CD4-positive, alpha-beta memory T cell (primary cell): ENCODE results near the gene STAT3. TPM values are rescaled to one million over a fixed set of nuclear protein-coding genes. Genes with fewer than 3 reads are reported as not detected.

Experiments
- CTCF ChIA-PET: fragments of 350-600 bp; sonication (Branson Sonifier 250); formaldehyde crosslinking; loops from one replicate; lab custom pipeline; 2021; ENCODE audit warnings: inconsistent platforms; ENCODE audit not compliant: partially characterized antibody; lab: Charles Lee
- POLR2A ChIA-PET: fragments of 350-600 bp; sonication (Branson Sonifier 250); formaldehyde crosslinking; loops from one replicate; lab custom pipeline; 2021; ENCODE audit not compliant: partially characterized antibody; lab: Charles Lee
- DNase-seq, 5 donors: peaks; one replicate each; pipeline versions ENCODE4 v3.0.0 to v3.0.0-alpha.2; 2020 to 2022; ENCODE audit warnings: mixed read lengths in 1 of 5
- H3K27ac ChIP-seq: one replicate; pipeline ENCODE4 v1.7.0; 2013; ENCODE audit warnings: low read depth, low read length
- H3K27me3 ChIP-seq: 2 replicates; pipeline ENCODE4 v1.7.0; 2013; ENCODE audit warnings: mild to moderate bottlenecking, low read length, moderate library complexity; ENCODE audit not compliant: insufficient read depth
- H3K36me3 ChIP-seq: 2 replicates; pipeline ENCODE4 v1.7.0; 2013; ENCODE audit warnings: mild to moderate bottlenecking, low read length, moderate library complexity; ENCODE audit not compliant: insufficient read depth
- H3K4me1 ChIP-seq: 2 replicates; pipeline ENCODE4 v1.7.0; 2013; ENCODE audit warnings: mild to moderate bottlenecking, low read length, moderate library complexity; ENCODE audit not compliant: insufficient read depth
- H3K4me3 ChIP-seq, 2 donors: one replicate each; pipeline ENCODE4 v1.7.0; 2013; ENCODE audit warnings: low read length in 2 of 2, mild to moderate bottlenecking in 1 of 2
- H3K9me3 ChIP-seq, 2 donors: one replicate each; pipeline ENCODE4 v1.7.0; 2013; ENCODE audit warnings: low read length in 2 of 2, control low read depth in 1 of 2; ENCODE audit not compliant: control insufficient read depth in 1 of 2
- H3K27ac Mint-ChIP-seq, 7 donors: one replicate each; pipeline ENCODE4 v1.8.0; 2020 to 2021; ENCODE audit warnings: mixed read lengths in 7 of 7, mild to moderate bottlenecking in 6 of 7, inconsistent platforms in 3 of 7, moderate library complexity in 3 of 7
- H3K27me3 Mint-ChIP-seq, 2 donors: one replicate each; pipeline ENCODE4 v1.8.0; 2020 to 2021; ENCODE audit warnings: mixed read lengths in 2 of 2
- H3K36me3 Mint-ChIP-seq, 2 donors: one replicate each; pipeline ENCODE4 v1.8.0; 2020 to 2021; ENCODE audit warnings: mixed read lengths in 2 of 2, inconsistent platforms in 1 of 2, mild to moderate bottlenecking in 1 of 2
- H3K4me1 Mint-ChIP-seq, 4 donors: one replicate each; pipeline ENCODE4 v1.8.0; 2020 to 2021; ENCODE audit warnings: mixed read lengths in 4 of 4, mild to moderate bottlenecking in 1 of 4
- H3K4me3 Mint-ChIP-seq, 8 donors: one replicate each; pipeline ENCODE4 v1.8.0; 2020 to 2021; ENCODE audit warnings: mixed read lengths in 8 of 8, mild to moderate bottlenecking in 7 of 8, moderate library complexity in 6 of 8, inconsistent platforms in 3 of 8
- H3K9me3 Mint-ChIP-seq, 8 donors: one replicate each; pipeline ENCODE4 v1.8.0; 2020 to 2021; ENCODE audit warnings: mixed read lengths in 8 of 8, mild to moderate bottlenecking in 5 of 8, inconsistent platforms in 3 of 8, moderate library complexity in 1 of 8
- intact Hi-C: fragments of 100-400 bp; cut with micrococcal nuclease; formaldehyde crosslinking; loops from one replicate; pipeline ENCODE4 v1.15.1; 2023
- polyA plus RNA-seq, 2 donors: library from polyadenylated mRNA; unstranded; fragments of 300-500 nt; fragmentation: Illumina TruSeq; gene quantifications; one replicate each; pipeline ENCODE4 v1.2.3, GENCODE V29; 2021
- total RNA-seq, 2 experiments: library from RNA; stranded (reverse); gene quantifications; one replicate each; pipeline ENCODE4 v1.2.3, GENCODE V29; 2021

STAT3 gene
- total and polyA plus RNA-seq, 4 experiments from 2014 or later = 103 to 147 (median 130) TPM

- intact Hi-C loops = loop anchor here (5.0 to 10.0 kb wide), 2 partner anchors 36 to 52 kb away; no protein-coding TSS in a partner anchor
- H3K9me3 Mint-ChIP-seq = peaks cover 0 to 4% (median 0%) of the 10 kb centered on the region in 8 donors
- no peaks in the 10 kb centered on the region for H3K36me3 ChIP-seq
- peak overlapping the region; percentile 68 to 92 (median 84) for H3K4me3 Mint-ChIP-seq
- POLR2A ChIA-PET = interaction anchor here (0.7 to 13.6 kb wide), 12 partner anchors 8 to 112 kb away, joined by 3 to 286 read pairs (median 7); partner anchors contain the start of genes GHDC, STAT3 and STAT5A
- H3K27me3 Mint-ChIP-seq = no peaks in the 10 kb centered on the region
- peaks cover 3 to 20% of the 10 kb centered on the region in 2 donors for H3K36me3 Mint-ChIP-seq
- no peaks in the 10 kb centered on the region for H3K9me3 ChIP-seq
- peak overlapping the region; percentile 81 for H3K27ac ChIP-seq
- CTCF ChIA-PET = interaction anchor here (1.1 to 2.2 kb wide), 4 partner anchors 29 to 93 kb away, joined by 3 to 10 read pairs (median 5); no protein-coding TSS in a partner anchor
- H3K27me3 ChIP-seq = no peaks in the 10 kb centered on the region
- H3K27ac Mint-ChIP-seq = peak overlapping the region; percentile 65 to 97 (median 91)
- DNase-seq = peak in 1 of 5 donors; percentile 73
- peaks cover 27 to 53% (median 41%) of the 10 kb centered on the region in 4 donors for H3K4me1 Mint-ChIP-seq
- H3K4me3 ChIP-seq = peak overlapping the region; percentile 71 to 77
- peaks cover 38% of the 10 kb centered on the region for H3K4me1 ChIP-seq
These were observed 111.5 kb downstream of the STAT3 start for GRCh38 chr17:42276609-42277341.

GRCh38 chr17:42276359-42276608, 112.0 kb downstream of the STAT3 start, which contains the start of gene STAT5B:
Gene STAT5B (minus strand): TSS chr17:42276391. CDS start chr17:42232127, 44,264 bp downstream.
- peak within 1 kb of the TSS; percentile 97 to 100 (median 99) for H3K27ac Mint-ChIP-seq
- Histone ChIP-seq H3K27me3 (no peaks in the 10 kb centered on the region), H3K36me3 (no peaks in the 10 kb centered on the region), H3K4me1 (peaks cover 42% of the 10 kb centered on the region), H3K4me3 (peak within 1 kb of the TSS; percentile 87 to 97), H3K9me3 (no peaks in the 10 kb centered on the region), H3K27ac (peak within 1 kb of the TSS; percentile 92)
- ChIA-PET POLR2A (interaction anchor here (0.8 to 13.6 kb wide), 9 partner anchors 10 to 113 kb away, joined by 3 to 286 read pairs (median 16); partner anchors contain the start of genes GHDC, STAT3 and STAT5A), CTCF (interaction anchor here (1.1 to 3.9 kb wide), 3 partner anchors 13 to 130 kb away, joined by 3 to 35 read pairs (median 3); no protein-coding TSS in a partner anchor)
- DNase-seq = peak in 4 of 5 donors; percentile 73 to 82 (median 76)
- intact Hi-C loops = loop anchor here (5.0 to 10.0 kb wide), 2 partner anchors 36 to 51 kb away; no protein-coding TSS in a partner anchor
- H3K36me3 Mint-ChIP-seq = peaks cover 3 to 20% of the 10 kb centered on the region in 2 donors
- H3K9me3 Mint-ChIP-seq = peaks cover 0 to 4% (median 0%) of the 10 kb centered on the region in 8 donors
- H3K4me1 Mint-ChIP-seq = peaks cover 31 to 58% (median 46%) of the 10 kb centered on the region in 4 donors
- no peaks in the 10 kb centered on the region for H3K27me3 Mint-ChIP-seq
- peak within 1 kb of the TSS; percentile 97 to 100 (median 98) for H3K4me3 Mint-ChIP-seq

- H3K4me3 Mint-ChIP-seq = peak overlapping the region; percentile 97 to 100 (median 98)
- Histone ChIP-seq H3K27ac (peak overlapping the region; percentile 92), H3K4me1 (peaks cover 48% of the 10 kb centered on the region), H3K36me3 (no peaks in the 10 kb centered on the region), H3K27me3 (no peaks in the 10 kb centered on the region), H3K4me3 (peak overlapping the region; percentile 87 to 97), H3K9me3 (no peaks in the 10 kb centered on the region)
- no peaks in the 10 kb centered on the region for H3K27me3 Mint-ChIP-seq
- H3K27ac Mint-ChIP-seq = peak overlapping the region; percentile 97 to 100 (median 99)
- peak in 4 of 5 donors; percentile 27 to 67 (median 30) for DNase-seq
- CTCF ChIA-PET = interaction anchor here (1.1 to 3.9 kb wide), 6 partner anchors 11 to 131 kb away, joined by 3 to 35 read pairs (median 4); no protein-coding TSS in a partner anchor
- H3K36me3 Mint-ChIP-seq = peaks cover 3 to 23% of the 10 kb centered on the region in 2 donors
- POLR2A ChIA-PET = interaction anchor here (0.8 to 13.6 kb wide), 14 partner anchors 9 to 586 kb away, joined by 3 to 286 read pairs (median 6); partner anchors contain the start of genes EIF1, GHDC, STAT3 and STAT5A
- intact Hi-C loops = loop anchor here (1.0 to 10.0 kb wide), 3 partner anchors 13 to 51 kb away; partner anchors contain the start of gene STAT5A
- peaks cover 0 to 4% (median 0%) of the 10 kb centered on the region in 8 donors for H3K9me3 Mint-ChIP-seq
- H3K4me1 Mint-ChIP-seq = peaks cover 34 to 63% (median 51%) of the 10 kb centered on the region in 4 donors
These were observed 112.5 kb downstream of the STAT3 start for GRCh38 chr17:42275527-42276358.

GRCh38 chr17:42274812-42275526, 113.3 kb downstream of the STAT3 start:
- no peaks in the 10 kb centered on the region for H3K27me3 ChIP-seq
- H3K36me3 ChIP-seq = no peaks in the 10 kb centered on the region
- ChIA-PET POLR2A (interaction anchor here (0.6 to 13.6 kb wide), 14 partner anchors 8 to 586 kb away, joined by 3 to 286 read pairs (median 6); partner anchors contain the start of genes EIF1, GHDC, STAT3 and STAT5A), CTCF (interaction anchor here (0.6 to 3.9 kb wide), 10 partner anchors 9 to 151 kb away, joined by 3 to 35 read pairs (median 4); no protein-coding TSS in a partner anchor)
- H3K4me3 ChIP-seq = peak overlapping the region; percentile 87 to 97
- DNase-seq = no peak
- intact Hi-C loops = loop anchor here (1.0 to 10.0 kb wide), 3 partner anchors 13 to 50 kb away; partner anchors contain the start of gene STAT5A
- H3K4me1 Mint-ChIP-seq = peaks cover 39 to 71% (median 55%) of the 10 kb centered on the region in 4 donors
- peaks cover 3 to 26% of the 10 kb centered on the region in 2 donors for H3K36me3 Mint-ChIP-seq
- peak overlapping the region; percentile 92 for H3K27ac ChIP-seq
- peaks cover 0 to 4% (median 0%) of the 10 kb centered on the region in 8 donors for H3K9me3 Mint-ChIP-seq
- H3K27ac Mint-ChIP-seq = peak overlapping the region; percentile 97 to 100 (median 99)
- no peaks in the 10 kb centered on the region for H3K9me3 ChIP-seq
- no peaks in the 10 kb centered on the region for H3K27me3 Mint-ChIP-seq
- H3K4me1 ChIP-seq = peaks cover 56% of the 10 kb centered on the region
- peak overlapping the region; percentile 97 to 100 (median 98) for H3K4me3 Mint-ChIP-seq

GRCh38 chr17:42274253-42274542, 114.0 kb downstream of the STAT3 start:
- Histone ChIP-seq H3K27me3 (no peaks in the 10 kb centered on the region), H3K36me3 (no peaks in the 10 kb centered on the region), H3K9me3 (no peaks in the 10 kb centered on the region), H3K27ac (peak overlapping the region; percentile 92), H3K4me1 (peaks cover 63% of the 10 kb centered on the region), H3K4me3 (peak overlapping the region; percentile 87 to 97)
- ChIA-PET CTCF (interaction anchor here (0.6 to 3.9 kb wide), 8 partner anchors 12 to 1456 kb away, joined by 3 to 35 read pairs (median 4); no protein-coding TSS in a partner anchor), POLR2A (interaction anchor here (0.6 to 13.6 kb wide), 8 partner anchors 7 to 585 kb away, joined by 3 to 286 read pairs (median 23); partner anchors contain the start of genes EIF1, STAT3 and STAT5A)
- H3K9me3 Mint-ChIP-seq = peaks cover 0 to 4% (median 0%) of the 10 kb centered on the region in 8 donors
- H3K27me3 Mint-ChIP-seq = no peaks in the 10 kb centered on the region
- peaks cover 43 to 79% (median 60%) of the 10 kb centered on the region in 4 donors for H3K4me1 Mint-ChIP-seq
- intact Hi-C loops = loop anchor here (10.0 kb wide), 1 partner anchor 49 kb away; no protein-coding TSS in a partner anchor
- H3K4me3 Mint-ChIP-seq = peak overlapping the region; percentile 97 to 100 (median 98)
- peak overlapping the region; percentile 97 to 100 (median 99) for H3K27ac Mint-ChIP-seq
- no peak for DNase-seq
- peaks cover 3 to 30% of the 10 kb centered on the region in 2 donors for H3K36me3 Mint-ChIP-seq
